ENCODE data around the gene SKA2.

Gene SKA2

GRCh38 chr17:59178266-59178985 is 23.4 kb upstream of the SKA2 start:
- Histone ChIP-seq H3K36me3 (ENCODE audit: insufficient read depth, low read length) (peaks cover 16% of the 10 kb centered on the region), H3K27ac (no peak overlapping the region)
- DNase-seq (ENCODE audit: low read depth, low spot score), result no peak

GRCh38 chr17:59175076-59175475 is 20.1 kb upstream of the SKA2 start:
- peaks cover 42% of the 10 kb centered on the region for H3K36me3 ChIP-seq (ENCODE audit: insufficient read depth, low read length)
- H3K9ac ChIP-seq (ENCODE audit: insufficient read length), result no peak overlapping the region
- H3K9me3 ChIP-seq (ENCODE audit: low read depth, low read length), result no peaks in the 10 kb centered on the region
- no peak overlapping the region for H3K27ac ChIP-seq
- DNase-seq (ENCODE audit: low read depth, low spot score), result no peak
- no peak overlapping the region for H3K4me3 ChIP-seq
- no peak for TF ChIP-seq FOXP2 (optimal IDR thresholded peaks at IDR 0.05; ENCODE audit: control extremely low read depth, extremely low read length, insufficient read depth)
- no peak for TF ChIP-seq EZH2 (IDR thresholded peaks at IDR 0.05)
- no peak for TF ChIP-seq POLR2AphosphoS5 (IDR thresholded peaks at IDR 0.05; ENCODE audit: borderline replicate concordance, low read depth, low read length)

More at GRCh38 chr17:59178266-59178985, 23.4 kb upstream of the SKA2 start:
- Histone ChIP-seq H3K9me3 (ENCODE audit: low read depth, low read length) (no peaks in the 10 kb centered on the region), H3K9ac (ENCODE audit: insufficient read length) (no peak overlapping the region), H3K4me3 (no peak overlapping the region)
- TF ChIP-seq POLR2AphosphoS5 (IDR thresholded peaks at IDR 0.05; ENCODE audit: borderline replicate concordance, low read depth, low read length), result no peak
- TF ChIP-seq FOXP2 (optimal IDR thresholded peaks at IDR 0.05; ENCODE audit: control extremely low read depth, extremely low read length, insufficient read depth), result no peak
- no peak for TF ChIP-seq EZH2 (IDR thresholded peaks at IDR 0.05)

GRCh38 chr17:59174671-59175070 is 19.7 kb upstream of the SKA2 start:
- TF ChIP-seq POLR2AphosphoS5 (IDR thresholded peaks at IDR 0.05; ENCODE audit: borderline replicate concordance, low read depth, low read length) (no peak), FOXP2 (optimal IDR thresholded peaks at IDR 0.05; ENCODE audit: control extremely low read depth, extremely low read length, insufficient read depth) (no peak), EZH2 (IDR thresholded peaks at IDR 0.05) (no peak)
- H3K36me3 ChIP-seq (ENCODE audit: insufficient read depth, low read length), result peaks cover 46% of the 10 kb centered on the region
- DNase-seq (ENCODE audit: low read depth, low spot score), result no peak

GRCh38 chr17:59172436-59173004 is 17.5 kb upstream of the SKA2 start:
- no peak for DNase-seq (ENCODE audit: low read depth, low spot score)
- no peak for TF ChIP-seq FOXP2 (optimal IDR thresholded peaks at IDR 0.05; ENCODE audit: control extremely low read depth, extremely low read length, insufficient read depth)
- TF ChIP-seq EZH2 (IDR thresholded peaks at IDR 0.05), result no peak
- TF ChIP-seq POLR2AphosphoS5 (IDR thresholded peaks at IDR 0.05; ENCODE audit: borderline replicate concordance, low read depth, low read length), result no peak
- peaks cover 54% of the 10 kb centered on the region for H3K36me3 ChIP-seq (ENCODE audit: insufficient read depth, low read length)

More at GRCh38 chr17:59174671-59175070, 19.7 kb upstream of the SKA2 start:
- Histone ChIP-seq H3K4me3 (no peak overlapping the region), H3K27ac (no peak overlapping the region), H3K9me3 (ENCODE audit: low read depth, low read length) (no peaks in the 10 kb centered on the region), H3K9ac (ENCODE audit: insufficient read length) (no peak overlapping the region)

GRCh38 chr17:59167571-59168001 is 12.6 kb upstream of the SKA2 start:
- no peaks in the 10 kb centered on the region for H3K9me3 ChIP-seq (ENCODE audit: low read depth, low read length)
- H3K36me3 ChIP-seq (ENCODE audit: insufficient read depth, low read length), result peaks cover 29% of the 10 kb centered on the region
- no peak for DNase-seq (ENCODE audit: low read depth, low spot score)
- no peak for TF ChIP-seq POLR2AphosphoS5 (IDR thresholded peaks at IDR 0.05; ENCODE audit: borderline replicate concordance, low read depth, low read length)
- no peak for TF ChIP-seq EZH2 (IDR thresholded peaks at IDR 0.05)
- TF ChIP-seq FOXP2 (optimal IDR thresholded peaks at IDR 0.05; ENCODE audit: control extremely low read depth, extremely low read length, insufficient read depth), result no peak
- no peak overlapping the region for H3K4me3 ChIP-seq
- no peak overlapping the region for H3K27ac ChIP-seq
- H3K9ac ChIP-seq (ENCODE audit: insufficient read length), result no peak overlapping the region

More at GRCh38 chr17:59172436-59173004, 17.5 kb upstream of the SKA2 start:
- no peaks in the 10 kb centered on the region for H3K9me3 ChIP-seq (ENCODE audit: low read depth, low read length)
- no peak overlapping the region for H3K9ac ChIP-seq (ENCODE audit: insufficient read length)
- H3K4me3 ChIP-seq, result no peak overlapping the region
- H3K27ac ChIP-seq, result no peak overlapping the region

GRCh38 chr17:59165933-59166342 is 11.0 kb upstream of the SKA2 start:
- Histone ChIP-seq H3K9me3 (ENCODE audit: low read depth, low read length) (no peaks in the 10 kb centered on the region), H3K4me3 (0 out of 2 replicates have a peak overlapping the region, but pooled peaks have one; percentile 43), H3K9ac (ENCODE audit: insufficient read length) (no peak overlapping the region), H3K27ac (peak overlapping the region; percentile 63; the same call in 1 of the 2 replicates), H3K36me3 (ENCODE audit: insufficient read depth, low read length) (peaks cover 23% of the 10 kb centered on the region)
- TF ChIP-seq POLR2AphosphoS5 (IDR thresholded peaks at IDR 0.05; ENCODE audit: borderline replicate concordance, low read depth, low read length) (no peak), FOXP2 (optimal IDR thresholded peaks at IDR 0.05; ENCODE audit: control extremely low read depth, extremely low read length, insufficient read depth) (no peak), EZH2 (IDR thresholded peaks at IDR 0.05) (no peak)
- no peak for DNase-seq (ENCODE audit: low read depth, low spot score)

GRCh38 chr17:59161477-59161876 is 6.5 kb upstream of the SKA2 start:
- no peak for TF ChIP-seq EZH2 (IDR thresholded peaks at IDR 0.05)
- TF ChIP-seq FOXP2 (optimal IDR thresholded peaks at IDR 0.05; ENCODE audit: control extremely low read depth, extremely low read length, insufficient read depth), result no peak
- no peak for TF ChIP-seq POLR2AphosphoS5 (IDR thresholded peaks at IDR 0.05; ENCODE audit: borderline replicate concordance, low read depth, low read length)
- Histone ChIP-seq H3K9ac (ENCODE audit: insufficient read length) (no peak overlapping the region), H3K9me3 (ENCODE audit: low read depth, low read length) (no peaks in the 10 kb centered on the region), H3K4me3 (no peak overlapping the region), H3K36me3 (ENCODE audit: insufficient read depth, low read length) (peaks cover 14% of the 10 kb centered on the region), H3K27ac (no peak overlapping the region)
- no peak for DNase-seq (ENCODE audit: low read depth, low spot score)

- no peak overlapping the region for H3K4me3 ChIP-seq
- H3K9me3 ChIP-seq (ENCODE audit: low read depth, low read length), result no peaks in the 10 kb centered on the region
- H3K9ac ChIP-seq (ENCODE audit: insufficient read length), result no peak overlapping the region
- no peak overlapping the region for H3K27ac ChIP-seq
- peaks cover 14% of the 10 kb centered on the region for H3K36me3 ChIP-seq (ENCODE audit: insufficient read depth, low read length)
- no peak for DNase-seq (ENCODE audit: low read depth, low spot score)
- TF ChIP-seq POLR2AphosphoS5 (IDR thresholded peaks at IDR 0.05; ENCODE audit: borderline replicate concordance, low read depth, low read length) (no peak), EZH2 (IDR thresholded peaks at IDR 0.05) (no peak), FOXP2 (optimal IDR thresholded peaks at IDR 0.05; ENCODE audit: control extremely low read depth, extremely low read length, insufficient read depth) (no peak)
Measured at GRCh38 chr17:59160157-59161025, 5.4 kb upstream of the SKA2 start.

Data from SK-N-MC (cell line).